Subcutaneous adipose tissue (tissue), 4 donors: ENCODE results near the gene CAB39. TPM values are rescaled to one million over a fixed set of nuclear protein-coding genes. Genes with fewer than 3 reads are reported as not detected.

Experiments used
- total RNA-seq, 4 donors: library from RNA; depleted of rRNA; stranded (reverse); fragments of >200 nt; gene quantifications; one replicate each; pipeline ENCODE4 v1.1.0, GENCODE V29; 2016
- TF ChIP-seq, protein P1 (sequence below): fragments of 450-650 bp; IDR thresholded peaks from one replicate; pipeline ENCODE4 v1.5.1; 2016; ENCODE audit warnings: low read depth, mild to moderate bottlenecking, control low read depth, antibody characterized with exemption, moderate library complexity

Gene CAB39
- total RNA-seq, 4 donors from 2014 or later: 93.8 to 142 (median 107) TPM

DNA sequence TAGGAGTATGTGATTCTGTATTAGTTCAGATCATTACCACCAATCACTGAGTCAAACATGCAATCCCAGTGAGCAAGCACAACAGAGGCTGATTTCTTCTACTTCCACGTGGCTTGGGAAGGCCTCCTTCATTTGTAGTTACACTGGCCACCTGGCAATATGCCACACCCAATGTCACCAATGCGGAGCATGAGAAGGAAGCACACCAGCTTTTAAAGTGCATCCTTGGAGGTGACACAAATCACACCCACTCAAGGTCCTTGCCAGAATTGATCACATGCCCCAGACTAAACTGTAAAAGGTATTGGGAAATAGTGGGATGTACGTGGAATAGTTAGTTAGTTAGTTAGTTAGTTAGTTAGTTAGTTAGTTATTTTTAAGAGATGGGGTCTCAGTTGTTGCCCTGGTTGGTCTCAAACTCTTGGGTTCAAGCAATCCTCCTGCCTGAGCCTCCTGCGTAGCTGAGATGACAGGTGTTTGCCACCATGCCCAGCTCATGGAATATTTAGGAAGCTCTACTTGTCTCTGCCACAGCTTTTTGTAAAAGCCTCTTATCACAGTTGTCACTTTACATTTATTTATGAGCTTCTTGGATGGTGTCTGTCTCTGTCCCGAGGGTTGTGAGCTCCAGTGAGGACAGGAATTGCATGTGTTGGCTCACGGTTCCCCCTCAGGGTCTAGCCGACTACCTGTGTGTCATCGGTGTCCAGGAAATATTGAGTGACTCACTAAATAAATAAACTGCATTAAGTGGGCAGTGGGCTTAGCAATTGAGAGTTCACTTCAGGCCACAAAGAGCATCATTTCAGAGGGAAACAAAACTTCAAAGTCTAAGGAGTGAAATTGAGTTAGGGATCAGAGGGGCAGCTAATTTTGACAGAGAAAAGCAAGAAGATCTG, 28.1 kb upstream of the CAB39 start:
- TF ChIP-seq, protein P1, sequence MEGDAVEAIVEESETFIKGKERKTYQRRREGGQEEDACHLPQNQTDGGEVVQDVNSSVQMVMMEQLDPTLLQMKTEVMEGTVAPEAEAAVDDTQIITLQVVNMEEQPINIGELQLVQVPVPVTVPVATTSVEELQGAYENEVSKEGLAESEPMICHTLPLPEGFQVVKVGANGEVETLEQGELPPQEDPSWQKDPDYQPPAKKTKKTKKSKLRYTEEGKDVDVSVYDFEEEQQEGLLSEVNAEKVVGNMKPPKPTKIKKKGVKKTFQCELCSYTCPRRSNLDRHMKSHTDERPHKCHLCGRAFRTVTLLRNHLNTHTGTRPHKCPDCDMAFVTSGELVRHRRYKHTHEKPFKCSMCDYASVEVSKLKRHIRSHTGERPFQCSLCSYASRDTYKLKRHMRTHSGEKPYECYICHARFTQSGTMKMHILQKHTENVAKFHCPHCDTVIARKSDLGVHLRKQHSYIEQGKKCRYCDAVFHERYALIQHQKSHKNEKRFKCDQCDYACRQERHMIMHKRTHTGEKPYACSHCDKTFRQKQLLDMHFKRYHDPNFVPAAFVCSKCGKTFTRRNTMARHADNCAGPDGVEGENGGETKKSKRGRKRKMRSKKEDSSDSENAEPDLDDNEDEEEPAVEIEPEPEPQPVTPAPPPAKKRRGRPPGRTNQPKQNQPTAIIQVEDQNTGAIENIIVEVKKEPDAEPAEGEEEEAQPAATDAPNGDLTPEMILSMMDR: no peak

DNA sequence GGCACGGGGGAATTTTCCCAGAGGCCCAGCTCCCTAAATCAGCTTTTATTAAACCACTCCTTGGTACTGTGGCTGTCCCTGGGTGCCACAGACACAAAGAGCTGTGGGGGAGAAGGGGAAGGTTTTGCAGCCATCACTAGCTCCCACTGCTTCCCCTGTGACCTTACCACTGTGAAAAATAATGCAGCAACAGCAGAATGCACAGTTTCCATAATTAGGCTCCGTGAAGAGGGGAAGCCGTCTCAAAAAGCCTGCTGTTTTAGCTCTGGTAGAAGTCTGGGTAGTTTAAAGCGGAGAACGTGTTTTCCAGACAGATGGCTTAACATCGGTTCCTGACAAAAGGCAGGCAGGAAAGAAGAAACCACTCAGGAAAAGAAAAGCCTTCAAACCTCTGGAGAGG, 27.5 kb upstream of the CAB39 start:
- TF ChIP-seq, protein P1: no peak

DNA sequence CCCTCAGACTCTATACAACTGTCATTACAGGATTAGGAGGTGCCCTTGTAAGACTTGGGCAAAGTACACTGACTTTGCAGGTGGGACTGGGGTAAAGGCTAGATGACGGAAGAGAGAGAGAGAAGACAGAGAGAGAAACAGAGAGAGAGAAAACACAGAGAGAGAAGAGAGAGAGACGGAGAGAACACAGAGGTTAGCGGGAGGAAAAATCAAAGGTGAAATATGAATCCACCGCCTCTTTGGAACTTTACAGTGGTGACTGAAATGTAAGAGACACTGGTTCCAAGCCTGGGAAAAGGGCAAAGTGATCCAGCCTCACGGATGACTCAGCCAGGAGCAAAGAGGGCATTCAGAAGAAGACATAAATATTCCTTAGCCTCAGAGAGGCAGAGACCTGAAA, 25.1 kb upstream of the CAB39 start:
- TF ChIP-seq, protein P1: no peak

DNA sequence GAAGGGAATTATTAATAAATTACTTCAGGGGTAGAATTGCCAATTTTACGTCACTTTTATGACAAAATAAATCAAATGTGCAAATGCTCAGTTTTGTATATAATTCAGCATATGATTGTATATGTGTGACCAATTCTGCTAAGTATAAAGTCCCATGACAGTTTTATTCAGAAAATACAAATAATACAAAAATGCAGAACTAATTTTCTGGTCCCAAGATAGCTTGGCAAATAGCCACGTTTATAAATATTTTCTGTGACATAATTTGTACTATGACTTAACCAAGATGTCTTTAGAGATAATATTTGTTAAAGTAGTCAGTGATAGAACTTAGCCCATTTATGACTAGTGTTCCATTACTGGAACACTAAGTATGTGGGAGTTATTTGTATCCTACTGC, 24.2 kb upstream of the CAB39 start:
- TF ChIP-seq, protein P1: no peak

DNA sequence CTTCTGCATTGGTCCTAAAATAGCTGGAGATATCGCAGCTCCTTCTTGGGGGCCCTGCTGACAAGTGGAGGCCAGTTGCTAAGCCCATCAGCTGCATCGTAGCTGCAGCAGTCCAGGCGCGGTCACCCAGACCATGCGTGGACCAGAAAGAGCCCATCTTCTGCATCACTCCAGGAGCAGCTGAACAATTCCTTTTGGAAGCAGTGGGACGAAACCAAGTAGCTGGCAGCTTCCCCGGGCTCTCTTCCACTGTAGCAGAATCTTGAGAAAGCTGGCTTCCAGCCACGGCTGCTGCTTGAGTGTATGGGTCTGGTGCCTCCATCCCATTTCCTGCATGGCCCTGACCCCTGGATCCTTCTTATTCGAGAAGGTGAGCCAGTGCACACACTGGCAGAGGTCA, 22.2 kb upstream of the CAB39 start:
- TF ChIP-seq, protein P1: no peak

DNA sequence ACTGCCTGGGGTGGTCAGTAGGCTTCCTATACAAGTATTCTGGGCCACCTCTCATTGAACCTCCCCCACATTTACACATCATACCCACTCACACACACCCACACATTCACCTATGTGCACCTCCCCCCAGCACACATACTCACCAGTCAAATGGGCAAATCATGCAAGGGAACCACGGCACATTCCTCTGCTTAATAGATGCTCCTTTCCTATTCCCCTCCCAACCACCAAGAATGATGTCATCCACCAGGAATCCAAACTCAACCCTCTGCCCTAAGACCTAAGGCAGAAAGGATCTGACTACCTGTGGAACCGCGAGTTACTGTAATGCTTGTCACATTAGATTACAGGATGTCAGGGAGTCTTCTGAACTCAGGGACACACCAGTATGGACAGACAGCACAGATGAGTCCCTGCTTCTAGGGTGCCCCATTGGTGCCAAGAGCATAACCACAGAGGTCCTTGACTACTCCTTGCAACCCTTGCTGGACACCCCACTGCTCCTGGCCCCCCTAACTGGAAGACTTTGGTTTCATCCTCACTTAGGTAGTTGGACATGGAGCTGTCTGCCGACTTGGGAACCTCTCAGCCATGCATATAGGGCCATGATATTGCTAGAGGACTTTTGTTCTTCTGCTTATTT, 21.5 kb upstream of the CAB39 start:
- TF ChIP-seq, protein P1: no peak

DNA sequence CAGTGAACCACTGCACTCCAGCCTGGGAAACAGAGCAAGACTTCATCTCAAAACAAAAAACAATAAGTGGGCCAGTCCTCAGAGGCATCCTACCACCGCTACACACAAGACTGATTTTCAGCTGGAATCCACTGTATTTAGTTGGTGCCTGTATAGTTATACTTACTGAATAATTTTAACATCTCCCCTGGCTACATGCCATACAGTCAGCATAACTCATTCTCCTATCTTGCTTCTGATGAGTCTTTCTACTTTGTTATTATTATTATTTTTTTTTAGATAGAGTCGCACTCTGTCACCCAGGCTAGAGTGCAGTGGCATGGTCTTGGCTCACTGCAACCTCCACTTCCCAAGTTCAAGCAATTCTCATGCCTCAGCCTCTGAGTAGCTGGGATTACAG, 19.9 kb upstream of the CAB39 start:
- TF ChIP-seq, protein P1: no peak
